ENCODE measurements around the gene PSKH1.

DNA sequence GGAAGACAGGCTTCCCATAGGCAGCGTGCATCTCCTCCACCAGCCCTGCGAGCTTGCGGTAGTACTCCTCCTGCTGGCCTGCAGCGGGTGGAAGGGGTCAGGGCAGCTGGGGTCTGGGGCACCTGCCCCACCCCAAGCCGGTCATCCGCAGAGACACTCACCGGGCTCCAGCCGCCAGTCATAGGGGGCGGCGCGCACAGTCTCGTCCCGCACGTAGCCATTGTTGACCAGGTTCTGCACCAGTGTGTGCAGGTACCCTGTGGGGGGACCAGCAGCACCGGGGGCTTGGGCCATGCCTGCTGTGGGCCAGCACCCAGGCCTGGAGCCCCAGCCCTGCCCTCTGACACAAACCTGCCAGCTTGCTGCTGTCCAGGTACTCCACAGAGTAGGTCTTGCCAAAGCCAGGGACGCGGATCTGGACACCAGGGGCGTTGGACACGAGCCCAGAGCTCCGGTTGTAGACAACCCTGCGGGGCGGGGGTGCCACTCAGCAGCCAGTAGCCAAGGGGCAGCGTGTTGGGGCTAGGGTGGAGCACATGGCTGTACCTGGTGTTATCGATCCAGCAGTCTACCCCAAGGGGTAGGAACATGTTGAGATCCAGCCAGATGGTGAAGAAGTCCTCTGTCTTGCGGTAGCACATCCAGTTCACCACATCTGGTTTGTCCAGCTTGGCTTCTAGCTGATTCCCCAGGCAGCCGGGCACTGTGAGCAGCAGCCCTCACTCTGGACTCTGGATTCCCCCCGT is 49.6 kb downstream of the PSKH1 start:
- TF ChIP-seq, protein P1, sequence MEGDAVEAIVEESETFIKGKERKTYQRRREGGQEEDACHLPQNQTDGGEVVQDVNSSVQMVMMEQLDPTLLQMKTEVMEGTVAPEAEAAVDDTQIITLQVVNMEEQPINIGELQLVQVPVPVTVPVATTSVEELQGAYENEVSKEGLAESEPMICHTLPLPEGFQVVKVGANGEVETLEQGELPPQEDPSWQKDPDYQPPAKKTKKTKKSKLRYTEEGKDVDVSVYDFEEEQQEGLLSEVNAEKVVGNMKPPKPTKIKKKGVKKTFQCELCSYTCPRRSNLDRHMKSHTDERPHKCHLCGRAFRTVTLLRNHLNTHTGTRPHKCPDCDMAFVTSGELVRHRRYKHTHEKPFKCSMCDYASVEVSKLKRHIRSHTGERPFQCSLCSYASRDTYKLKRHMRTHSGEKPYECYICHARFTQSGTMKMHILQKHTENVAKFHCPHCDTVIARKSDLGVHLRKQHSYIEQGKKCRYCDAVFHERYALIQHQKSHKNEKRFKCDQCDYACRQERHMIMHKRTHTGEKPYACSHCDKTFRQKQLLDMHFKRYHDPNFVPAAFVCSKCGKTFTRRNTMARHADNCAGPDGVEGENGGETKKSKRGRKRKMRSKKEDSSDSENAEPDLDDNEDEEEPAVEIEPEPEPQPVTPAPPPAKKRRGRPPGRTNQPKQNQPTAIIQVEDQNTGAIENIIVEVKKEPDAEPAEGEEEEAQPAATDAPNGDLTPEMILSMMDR (IDR thresholded peaks at IDR 0.05; ENCODE audit: low read depth, low read length, poor library complexity, severe bottlenecking) = no peak
- no peak for TF ChIP-seq EZH2phosphoT487 (IDR thresholded peaks at IDR 0.05; ENCODE audit: borderline replicate concordance, low read length)

Data from DOHH2 (cell line).